Panc1 (cell line): ENCODE results near the gene IRF3.

Experiments
- TF ChIP-seq, protein P1 (sequence below): fragments of 450-650 bp; IDR thresholded peaks from 2 replicates; pipeline ENCODE4 v1.5.1; 2017; ENCODE audit warnings: mild to moderate bottlenecking
- TF ChIP-seq, protein P2 (sequence below), 2 experiments: IDR thresholded peaks; 2 replicates each; pipeline ENCODE4 v1.6.1; 2011 to 2012; ENCODE audit warnings: low read depth in 2 of 2, control low read depth in 1 of 2, low read length in 1 of 2, mild to moderate bottlenecking in 1 of 2, moderate library complexity in 1 of 2; ENCODE audit not compliant: insufficient read depth in 1 of 2

DNA sequence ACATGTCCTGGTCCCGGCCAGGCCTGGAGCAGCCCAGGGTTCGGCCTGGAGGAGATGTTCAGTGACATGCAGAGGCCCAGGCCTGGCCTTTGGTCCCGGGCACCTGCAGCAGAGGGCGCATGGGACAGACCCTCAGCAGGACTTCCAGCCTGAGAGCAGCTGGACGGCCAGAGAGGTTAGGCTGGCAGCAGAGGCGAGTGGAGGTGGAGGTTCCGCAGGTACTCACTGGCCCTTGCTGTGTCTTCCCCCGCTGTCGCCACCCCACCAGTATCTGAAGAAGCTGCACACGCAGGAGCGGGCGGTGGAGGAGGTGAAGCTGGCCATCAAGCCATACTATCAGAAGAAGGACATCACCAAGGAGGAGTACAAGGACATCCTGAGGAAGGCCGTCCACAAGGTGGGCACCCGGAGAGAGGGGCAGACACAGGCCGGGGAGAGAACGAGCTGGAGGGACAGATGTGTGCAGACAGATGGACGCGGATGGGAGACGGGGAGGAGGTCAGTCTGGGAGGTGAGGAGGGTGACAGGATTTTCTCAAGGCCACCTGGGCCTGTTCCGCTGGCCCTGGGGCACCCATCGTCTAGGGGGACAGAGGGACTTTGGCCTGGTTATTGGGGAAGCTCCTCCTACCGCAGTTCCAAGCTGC lies 8.0 kb downstream of the IRF3 start:
- TF ChIP-seq, protein P1, sequence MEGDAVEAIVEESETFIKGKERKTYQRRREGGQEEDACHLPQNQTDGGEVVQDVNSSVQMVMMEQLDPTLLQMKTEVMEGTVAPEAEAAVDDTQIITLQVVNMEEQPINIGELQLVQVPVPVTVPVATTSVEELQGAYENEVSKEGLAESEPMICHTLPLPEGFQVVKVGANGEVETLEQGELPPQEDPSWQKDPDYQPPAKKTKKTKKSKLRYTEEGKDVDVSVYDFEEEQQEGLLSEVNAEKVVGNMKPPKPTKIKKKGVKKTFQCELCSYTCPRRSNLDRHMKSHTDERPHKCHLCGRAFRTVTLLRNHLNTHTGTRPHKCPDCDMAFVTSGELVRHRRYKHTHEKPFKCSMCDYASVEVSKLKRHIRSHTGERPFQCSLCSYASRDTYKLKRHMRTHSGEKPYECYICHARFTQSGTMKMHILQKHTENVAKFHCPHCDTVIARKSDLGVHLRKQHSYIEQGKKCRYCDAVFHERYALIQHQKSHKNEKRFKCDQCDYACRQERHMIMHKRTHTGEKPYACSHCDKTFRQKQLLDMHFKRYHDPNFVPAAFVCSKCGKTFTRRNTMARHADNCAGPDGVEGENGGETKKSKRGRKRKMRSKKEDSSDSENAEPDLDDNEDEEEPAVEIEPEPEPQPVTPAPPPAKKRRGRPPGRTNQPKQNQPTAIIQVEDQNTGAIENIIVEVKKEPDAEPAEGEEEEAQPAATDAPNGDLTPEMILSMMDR, result no peak
- TF ChIP-seq, protein P2, sequence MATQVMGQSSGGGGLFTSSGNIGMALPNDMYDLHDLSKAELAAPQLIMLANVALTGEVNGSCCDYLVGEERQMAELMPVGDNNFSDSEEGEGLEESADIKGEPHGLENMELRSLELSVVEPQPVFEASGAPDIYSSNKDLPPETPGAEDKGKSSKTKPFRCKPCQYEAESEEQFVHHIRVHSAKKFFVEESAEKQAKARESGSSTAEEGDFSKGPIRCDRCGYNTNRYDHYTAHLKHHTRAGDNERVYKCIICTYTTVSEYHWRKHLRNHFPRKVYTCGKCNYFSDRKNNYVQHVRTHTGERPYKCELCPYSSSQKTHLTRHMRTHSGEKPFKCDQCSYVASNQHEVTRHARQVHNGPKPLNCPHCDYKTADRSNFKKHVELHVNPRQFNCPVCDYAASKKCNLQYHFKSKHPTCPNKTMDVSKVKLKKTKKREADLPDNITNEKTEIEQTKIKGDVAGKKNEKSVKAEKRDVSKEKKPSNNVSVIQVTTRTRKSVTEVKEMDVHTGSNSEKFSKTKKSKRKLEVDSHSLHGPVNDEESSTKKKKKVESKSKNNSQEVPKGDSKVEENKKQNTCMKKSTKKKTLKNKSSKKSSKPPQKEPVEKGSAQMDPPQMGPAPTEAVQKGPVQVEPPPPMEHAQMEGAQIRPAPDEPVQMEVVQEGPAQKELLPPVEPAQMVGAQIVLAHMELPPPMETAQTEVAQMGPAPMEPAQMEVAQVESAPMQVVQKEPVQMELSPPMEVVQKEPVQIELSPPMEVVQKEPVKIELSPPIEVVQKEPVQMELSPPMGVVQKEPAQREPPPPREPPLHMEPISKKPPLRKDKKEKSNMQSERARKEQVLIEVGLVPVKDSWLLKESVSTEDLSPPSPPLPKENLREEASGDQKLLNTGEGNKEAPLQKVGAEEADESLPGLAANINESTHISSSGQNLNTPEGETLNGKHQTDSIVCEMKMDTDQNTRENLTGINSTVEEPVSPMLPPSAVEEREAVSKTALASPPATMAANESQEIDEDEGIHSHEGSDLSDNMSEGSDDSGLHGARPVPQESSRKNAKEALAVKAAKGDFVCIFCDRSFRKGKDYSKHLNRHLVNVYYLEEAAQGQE (IDR thresholded peaks at IDR 0.05; ENCODE audit: insufficient read depth in 1 of 2, low read depth in 2 of 2, low read length in 1 of 2), result no peak
